Right kidney (tissue), 1 donor: ENCODE measurements around the gene SLC36A1.
"Not testable (repeated sequence)": the region's sequence is repeated elsewhere in the genome, so short reads cannot be mapped to it uniquely, and the experiment has no call there.

Experiments used
- DNase-seq: peaks from one replicate; pipeline ENCODE4 v3.0.0-alpha.2; 2016

Gene SLC36A1

DNA sequence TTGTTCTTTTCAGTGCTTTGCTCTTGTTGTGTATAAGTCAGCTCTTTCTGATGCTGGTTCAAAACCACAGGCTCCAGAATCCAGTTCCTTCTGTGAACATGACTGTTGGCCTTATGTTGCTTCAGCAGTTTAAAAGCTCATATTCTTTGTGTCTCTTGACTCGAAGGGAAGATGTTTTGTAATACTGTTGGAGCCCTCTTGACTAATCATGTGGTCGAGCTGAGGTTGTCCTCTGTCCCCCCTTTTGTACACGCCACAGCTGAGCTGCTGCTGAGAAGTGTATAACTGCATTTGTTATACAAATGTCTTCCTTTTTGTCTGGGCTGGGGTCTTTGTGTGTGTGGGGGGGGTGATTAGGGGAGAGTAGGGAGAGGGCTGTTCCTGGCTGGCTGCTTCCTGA is 35.8 kb downstream of the SLC36A1 start:
- DNase-seq = no peak

DNA sequence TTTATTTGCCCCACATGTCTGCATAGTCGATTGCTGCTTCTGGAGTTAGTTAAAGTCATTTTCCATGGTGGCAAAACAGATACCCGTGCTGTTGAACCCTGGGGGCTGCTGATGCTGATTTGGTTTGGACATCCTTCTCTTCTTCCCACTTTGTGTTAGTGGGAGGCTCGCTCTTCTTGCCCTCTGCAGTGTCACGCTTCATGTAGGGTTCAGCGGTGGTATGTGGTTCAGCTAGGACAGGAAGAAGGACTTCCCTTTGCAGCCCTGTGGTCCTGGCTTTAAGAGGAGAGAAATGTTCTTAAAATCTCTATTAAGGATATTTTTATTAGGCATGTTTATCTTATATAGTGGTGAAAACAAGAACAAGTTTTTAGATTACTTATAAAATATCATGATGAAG is 36.2 kb downstream of the SLC36A1 start:
- DNase-seq = no peak

DNA sequence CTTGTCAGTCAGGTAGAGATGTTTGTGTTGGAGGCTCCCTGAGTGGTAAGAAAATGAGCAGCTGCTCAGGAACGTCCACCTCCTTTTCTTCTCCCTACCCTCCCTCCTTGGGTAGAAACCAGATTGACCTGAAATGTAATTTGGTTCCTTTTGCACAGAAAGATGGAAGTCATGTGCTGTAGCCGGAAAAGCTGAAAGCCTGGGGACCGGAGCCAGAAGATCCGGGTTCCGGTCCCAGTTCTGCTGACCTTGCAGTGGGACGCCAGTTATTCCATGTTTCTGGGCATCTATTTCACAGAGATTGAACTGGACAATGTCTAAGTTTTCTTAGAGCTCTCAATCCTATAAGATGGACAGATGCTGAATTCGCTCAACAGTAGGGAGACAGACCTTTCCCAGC is 40.1 kb downstream of the SLC36A1 start:
- DNase-seq = no peak

DNA sequence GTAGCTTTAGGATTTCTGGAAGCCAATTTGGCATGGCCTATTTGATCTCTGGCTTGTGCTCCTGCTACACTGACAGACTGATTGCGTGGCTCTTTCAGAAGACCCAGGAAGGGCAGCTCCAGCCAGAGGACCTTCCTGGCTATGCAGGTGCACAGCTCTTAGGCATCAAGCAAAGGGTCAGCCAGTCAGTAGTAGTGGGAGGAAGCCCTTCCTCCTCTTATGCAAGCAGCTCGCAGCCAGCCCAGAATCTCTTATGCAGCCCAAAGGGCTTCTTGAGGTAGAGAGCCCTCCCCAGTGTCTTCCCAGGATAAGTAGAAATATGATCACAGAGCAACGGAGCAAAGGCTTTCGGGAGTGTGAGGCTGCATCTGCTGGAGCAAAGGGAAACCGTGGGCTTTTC is 43.2 kb downstream of the SLC36A1 start:
- no peak for DNase-seq

DNA sequence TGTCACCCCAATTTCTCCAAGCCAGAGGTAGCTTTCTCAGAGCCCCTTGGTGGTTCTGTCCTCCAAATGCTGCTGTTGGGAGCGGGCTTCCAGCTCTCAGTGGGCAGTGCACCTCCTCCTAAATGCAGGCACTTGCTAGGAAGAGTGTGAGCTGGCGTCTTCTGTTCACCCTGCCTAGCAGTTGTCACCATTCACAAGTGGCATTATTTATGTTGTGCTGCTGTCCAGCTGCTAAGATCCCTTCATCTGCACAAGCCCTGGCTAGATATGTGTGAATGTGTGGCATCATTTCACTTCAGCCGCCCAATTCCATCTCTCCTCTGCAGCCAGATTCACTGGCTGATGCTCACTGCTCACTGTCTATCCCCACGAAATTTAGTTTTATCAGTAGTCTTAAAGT is 43.7 kb downstream of the SLC36A1 start:
- no peak for DNase-seq

DNA sequence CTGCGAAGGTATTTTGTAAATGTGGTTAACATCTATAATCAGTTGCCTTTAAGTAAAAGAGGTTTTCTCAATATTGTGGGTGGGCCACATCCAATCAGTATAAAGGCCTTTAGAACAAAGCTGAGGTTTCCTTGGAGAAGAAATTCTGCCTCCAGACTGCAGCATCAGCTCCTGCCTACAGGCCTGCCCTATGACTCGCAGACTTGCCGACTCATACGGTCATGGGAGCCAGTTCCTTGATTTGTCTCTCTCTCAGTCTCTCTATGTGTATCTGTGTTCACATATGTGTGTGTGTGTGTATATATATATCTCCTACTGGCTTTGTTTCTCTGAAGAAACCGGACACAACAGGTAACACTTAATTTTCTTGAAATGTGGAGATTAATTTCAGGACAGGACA is 45.3 kb downstream of the SLC36A1 start:
- DNase-seq = no peak

DNA sequence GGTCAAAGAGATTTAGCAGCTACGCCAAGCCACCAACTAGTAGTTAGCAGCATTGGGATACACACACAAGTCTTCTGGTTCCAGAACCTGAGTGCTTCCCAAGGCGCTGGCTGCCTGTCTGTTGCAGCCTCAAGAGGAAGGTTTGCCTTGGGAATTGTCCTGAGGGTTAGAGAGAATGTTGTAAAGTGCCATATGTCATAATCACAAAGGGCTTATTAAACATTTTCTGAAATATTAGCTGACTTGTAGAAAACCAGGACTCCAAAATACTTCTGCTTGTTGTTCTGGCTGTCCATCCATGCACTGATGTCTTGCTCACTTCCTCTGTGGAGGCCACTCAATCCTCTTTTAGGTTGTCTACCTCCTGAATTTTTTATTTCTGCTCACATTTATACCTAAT is 46.3 kb downstream of the SLC36A1 start:
- no peak for DNase-seq

DNA sequence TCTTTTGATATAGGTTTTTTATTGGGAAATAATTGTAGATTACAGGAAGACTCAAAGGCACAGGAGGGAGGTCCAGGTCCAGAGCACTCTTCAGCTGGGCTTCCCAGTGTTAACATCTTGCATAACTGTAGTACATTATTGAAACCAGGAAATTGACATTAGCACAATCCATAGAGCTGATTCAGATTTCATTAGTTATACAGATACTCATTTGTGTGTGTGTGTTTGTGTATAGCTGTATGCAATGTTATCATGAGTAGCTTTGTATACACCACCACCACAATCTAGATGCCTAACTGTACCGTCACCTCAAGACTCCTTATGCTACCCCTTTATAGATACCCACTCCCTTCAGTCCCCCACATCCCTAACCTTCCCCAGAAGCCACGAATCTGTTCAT is 47.9 kb downstream of the SLC36A1 start:
- DNase-seq = no peak

DNA sequence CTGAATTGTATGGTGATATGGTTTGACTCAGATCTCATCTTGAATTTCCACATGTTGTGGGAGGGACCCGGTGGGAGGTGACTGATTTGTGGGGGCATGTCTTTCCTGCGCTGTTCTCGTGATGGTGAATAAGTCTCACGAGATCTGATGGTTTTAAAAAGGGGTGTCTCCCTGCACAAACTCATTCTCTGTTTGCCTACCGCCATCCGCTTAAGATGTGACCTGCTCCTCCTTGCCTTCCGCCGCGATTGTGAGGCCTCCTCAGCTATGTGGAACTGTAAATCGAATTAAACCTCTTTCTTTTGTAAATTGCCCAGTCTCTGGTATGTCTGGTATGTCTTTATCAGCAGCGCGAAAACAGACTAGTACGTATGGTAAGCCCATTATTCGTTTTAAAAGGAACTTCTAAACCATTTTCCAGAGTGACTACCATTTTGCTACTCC is 48.7 kb downstream of the SLC36A1 start:
- no peak for DNase-seq

DNA sequence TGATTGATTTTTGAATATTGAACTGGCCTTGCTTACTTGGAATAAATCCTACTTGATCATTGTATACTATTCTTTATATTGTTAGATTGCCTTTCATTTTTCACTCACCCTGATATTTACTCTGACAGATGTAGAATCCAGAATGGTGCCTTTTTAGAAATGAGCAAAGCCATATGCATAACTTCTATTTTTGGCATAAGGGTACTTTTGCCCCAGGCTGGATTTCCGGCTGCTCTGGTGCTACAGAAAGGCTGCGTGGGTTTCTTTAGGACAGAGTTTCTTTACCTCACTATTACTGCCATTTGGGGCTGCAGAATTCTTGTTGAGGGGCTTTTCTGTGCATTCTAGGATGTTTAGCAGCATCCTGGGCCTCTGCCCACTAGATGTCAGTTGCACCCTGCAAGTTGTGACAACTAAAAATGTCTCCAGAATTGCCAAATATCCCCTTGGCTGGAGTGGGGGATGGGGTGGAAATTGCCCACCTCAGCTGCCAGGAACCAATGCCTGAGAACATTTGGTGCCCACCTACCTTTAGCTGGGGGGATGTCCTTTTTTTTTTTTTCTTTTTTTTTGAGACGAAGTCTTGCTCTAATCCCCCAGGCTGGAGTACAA is 50.1 kb downstream of the SLC36A1 start:
- no peak for DNase-seq

DNA sequence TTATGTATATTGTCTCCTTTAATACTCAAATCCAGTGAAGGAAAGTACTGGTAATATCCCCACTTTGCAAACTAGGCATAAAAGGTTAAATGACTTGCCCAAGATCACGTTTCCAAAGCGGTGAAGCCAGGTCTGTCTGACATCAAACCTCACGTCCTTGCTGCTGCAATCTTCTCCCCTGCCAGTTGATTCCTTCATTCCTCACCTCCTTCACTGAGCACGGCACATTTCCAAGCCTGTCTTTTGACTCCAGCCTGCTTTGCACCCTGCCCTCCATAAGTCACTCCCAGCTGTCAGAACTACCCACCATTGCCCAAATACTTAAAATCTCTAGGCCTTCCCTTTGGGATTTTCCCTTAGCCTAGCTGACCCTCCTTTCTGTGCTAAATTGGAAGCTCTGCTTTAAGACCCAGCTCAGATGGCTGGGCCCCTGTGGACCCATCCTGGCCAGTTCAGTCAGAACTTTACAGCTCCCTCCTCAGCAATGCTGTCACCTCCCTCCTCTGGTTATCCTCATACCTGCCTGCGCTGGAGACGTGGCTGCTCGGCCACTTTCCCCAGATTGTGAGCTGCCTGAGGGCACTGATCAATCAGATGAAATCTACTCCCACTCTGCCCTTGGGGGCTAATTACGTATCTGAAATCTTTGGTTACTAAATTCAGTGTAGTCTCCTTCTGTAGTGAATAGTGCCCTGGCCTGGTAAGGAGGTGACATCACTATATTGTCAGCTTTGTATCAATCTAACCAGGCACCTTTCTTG is 51.2 kb downstream of the SLC36A1 start:
- no peak for DNase-seq

DNA sequence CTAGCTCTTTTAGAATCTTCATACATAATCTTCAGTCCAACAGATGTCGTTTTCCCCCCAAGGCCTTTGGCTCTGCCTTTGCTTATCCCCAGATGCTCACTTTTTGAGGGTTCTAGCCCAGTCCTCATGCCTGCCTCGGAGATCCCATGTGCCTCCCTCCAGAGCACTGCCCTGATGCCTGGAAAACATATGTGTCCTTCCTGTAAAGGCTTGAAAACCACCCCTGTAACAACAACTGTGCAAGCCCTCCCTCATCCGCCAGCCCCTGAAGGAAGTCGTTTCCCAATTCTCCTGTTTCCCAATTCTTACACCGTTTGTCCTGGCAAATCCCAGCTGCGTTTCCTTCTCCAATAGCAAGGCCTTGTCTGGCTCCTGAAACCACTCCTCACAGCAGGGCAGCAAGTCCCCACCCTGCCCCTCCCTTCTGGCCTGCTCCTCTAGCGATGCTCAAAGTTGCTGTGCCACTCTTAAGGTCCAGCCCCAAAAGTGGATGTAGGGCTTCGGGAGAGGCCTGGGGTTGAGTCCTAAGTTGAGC is 52.2 kb downstream of the SLC36A1 start:
- no peak for DNase-seq

DNA sequence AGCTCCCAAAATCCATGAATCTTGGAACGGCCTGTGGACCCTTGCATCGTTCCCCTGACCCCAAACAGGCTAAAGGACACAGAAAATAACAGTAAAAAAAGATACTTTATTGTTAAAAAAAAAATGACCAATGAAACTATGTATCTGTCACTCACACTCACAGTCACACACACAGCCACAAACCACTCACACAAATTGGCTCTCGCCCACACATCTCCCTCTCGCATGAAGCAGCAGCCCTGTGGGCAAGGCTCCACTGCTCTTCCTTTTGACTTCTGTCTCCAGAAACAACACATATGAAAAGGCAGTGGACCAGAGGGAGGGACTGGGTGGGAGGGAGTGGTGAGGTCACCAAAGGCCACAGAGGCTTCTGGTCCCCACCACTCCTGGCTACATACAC is 56.6 kb downstream of the SLC36A1 start:
- DNase-seq = no peak

DNA sequence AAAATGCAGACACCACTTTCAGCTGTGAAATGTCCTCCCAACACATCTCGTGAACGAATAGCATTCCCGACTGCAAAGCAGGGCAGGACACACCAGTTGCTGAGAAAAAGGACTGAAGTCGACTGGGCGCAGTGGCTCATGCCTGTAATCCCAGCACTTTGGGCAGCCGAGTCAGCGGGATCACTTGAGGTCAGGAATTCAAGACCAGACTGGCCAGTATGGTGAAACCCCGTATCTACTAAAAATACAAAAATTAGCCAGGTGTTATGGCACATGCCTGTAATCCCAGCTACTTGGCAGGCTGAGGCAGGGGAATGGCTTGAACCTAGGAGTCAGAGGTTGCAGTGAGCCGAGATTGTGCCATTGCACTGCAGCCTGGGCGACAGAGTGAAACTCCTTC is 60.9 kb downstream of the SLC36A1 start:
- DNase-seq = not testable (repeated sequence)

DNA sequence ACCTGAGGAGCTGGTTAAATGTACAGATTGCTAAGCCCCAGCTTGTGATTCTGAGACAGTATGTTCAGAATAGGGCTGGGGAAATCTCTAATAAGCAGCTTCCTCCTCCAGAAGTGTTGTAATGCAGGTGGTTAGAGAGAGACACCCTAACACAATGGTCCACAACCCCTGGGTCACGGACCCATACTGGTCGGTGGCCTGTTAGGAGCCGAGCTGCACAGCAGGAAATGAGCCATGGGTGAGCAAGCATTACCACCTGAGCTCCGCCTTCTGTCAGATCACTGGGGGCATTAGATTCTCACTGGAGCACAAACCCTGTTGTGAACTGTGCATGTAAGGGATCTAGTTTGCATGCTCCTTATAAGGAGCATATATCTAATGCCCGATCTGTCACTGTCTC is 61.8 kb downstream of the SLC36A1 start:
- no peak for DNase-seq

DNA sequence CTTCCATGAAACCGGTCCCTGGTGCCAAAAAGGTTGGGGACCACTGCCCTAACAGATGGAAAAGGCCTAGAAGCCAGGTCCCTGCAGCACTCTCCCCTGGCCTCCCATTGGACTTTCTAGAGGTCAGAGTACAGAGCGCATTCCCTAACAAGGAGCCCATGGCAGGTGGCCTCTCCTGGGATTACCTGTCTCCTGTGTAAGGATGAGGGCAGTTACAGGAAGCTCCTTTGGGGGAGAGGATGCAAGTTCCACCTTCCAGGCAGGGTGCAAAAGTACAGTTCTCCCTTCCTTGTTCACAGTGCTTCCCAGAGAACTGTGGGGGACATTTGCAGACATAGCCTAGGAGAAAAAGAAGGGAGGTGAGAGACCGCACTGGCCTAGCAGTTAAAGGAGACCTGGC is 62.4 kb downstream of the SLC36A1 start:
- no peak for DNase-seq

DNA sequence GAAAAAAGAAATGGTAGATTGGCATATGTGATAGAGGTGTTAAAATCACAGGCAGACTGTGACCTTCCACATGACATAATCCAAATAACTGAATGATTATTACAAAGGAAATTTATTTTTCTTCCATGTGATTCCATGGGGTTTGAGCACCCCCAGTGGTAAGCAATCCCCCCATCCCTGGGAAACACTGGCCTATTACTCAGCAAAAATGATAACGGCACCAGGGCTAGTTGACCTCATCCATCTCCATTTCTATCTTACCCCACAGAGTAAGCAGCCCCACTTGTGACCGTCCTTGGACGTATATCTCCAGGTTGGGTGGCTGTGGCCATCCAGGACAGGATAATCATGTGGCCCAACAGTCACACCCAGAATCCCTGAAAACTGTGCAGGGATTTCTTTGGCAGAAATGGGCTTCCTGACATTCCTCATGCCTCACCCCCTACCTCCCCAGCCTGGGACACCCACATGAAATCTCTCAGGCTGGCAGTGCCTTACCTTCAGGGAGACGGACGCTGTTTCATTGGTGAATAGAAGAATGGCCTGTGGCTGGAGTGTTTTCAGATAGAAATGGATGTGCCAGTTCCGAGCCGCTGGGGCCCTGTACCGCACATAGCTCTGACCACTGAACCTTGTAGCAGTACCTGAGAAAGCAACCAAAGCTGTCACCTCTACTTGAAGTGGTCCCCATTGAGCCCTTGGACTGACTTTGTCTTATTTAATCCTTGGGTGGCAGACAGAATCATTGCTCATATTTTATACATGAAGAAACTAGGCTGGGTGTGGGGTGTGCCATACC is 69.9 kb downstream of the SLC36A1 start:
- no peak for DNase-seq

DNA sequence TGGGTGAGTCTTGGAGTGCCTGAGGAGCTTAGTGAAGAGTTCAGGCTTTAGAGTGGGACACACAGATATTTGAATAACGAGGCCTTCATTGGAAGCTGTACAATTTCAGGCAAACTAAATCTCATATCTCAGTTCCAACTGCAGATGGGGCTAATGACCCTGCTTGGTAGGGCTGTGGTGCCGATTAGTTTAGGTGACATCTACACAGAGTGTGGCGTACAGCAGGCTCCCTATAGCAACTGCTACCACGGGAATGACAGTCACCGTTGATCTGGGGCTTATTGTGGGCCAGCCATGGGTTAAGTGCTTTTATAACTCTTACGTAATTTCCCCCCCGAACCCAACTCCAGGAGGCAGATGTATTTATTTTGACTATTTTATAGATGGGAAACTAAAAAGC is 72.9 kb downstream of the SLC36A1 start:
- DNase-seq = no peak

DNA sequence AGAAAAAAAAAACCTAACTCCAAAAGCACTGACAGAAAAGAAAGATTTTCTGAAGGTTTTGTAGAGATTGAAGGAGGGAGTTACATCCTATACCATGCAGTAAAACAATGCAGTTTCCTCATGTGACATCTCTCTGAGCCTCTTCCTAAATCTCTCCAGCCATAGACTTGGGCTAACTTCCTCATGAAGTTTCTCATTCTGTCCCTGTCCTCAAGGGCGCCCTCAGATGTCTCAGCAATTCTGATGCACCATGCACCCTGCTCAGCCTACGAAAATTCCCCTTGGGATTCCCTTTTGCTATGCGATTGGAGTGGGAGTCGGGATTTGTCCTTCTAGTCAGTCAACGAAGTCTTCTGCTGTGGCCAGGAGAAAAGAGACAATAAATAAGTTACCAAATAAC is 74.8 kb downstream of the SLC36A1 start:
- DNase-seq = no peak

DNA sequence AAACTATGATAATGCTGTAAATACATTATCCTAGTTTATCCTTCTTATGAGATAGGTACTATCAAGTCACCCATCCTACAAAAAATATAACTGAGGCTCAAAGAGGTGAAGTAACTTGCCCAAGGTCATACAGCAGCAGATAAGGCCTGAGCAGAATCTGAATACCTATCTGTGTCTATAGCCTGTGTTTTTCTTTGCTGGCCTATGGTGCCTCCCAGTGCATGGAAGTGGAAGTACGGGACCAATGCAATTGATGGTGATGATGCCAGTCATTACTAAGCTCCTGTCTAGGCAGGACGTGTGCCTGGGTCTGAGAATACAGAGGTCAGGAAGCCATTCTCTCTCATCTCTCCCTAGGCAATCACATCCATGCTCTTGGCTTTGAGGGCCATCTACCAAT is 75.9 kb downstream of the SLC36A1 start:
- DNase-seq = no peak

DNA sequence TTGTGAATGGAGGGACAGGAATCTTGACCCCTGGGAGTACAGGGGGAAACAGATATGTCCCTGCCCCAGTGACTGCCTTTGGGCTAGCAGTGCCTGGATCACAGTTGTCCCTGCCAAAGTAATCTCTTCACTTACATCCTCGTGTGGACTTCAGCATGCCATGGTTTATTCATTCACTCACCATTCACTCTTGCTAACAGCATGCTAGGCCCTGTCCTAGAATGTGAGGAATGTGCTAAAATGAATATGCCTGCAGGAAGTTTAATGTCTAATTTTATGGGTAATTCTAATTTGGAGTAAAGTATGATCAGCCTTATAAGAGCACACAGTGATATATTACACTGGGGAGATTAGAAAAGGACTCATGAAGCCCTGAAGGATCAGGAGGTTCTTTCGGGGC is 80.8 kb downstream of the SLC36A1 start:
- no peak for DNase-seq

DNA sequence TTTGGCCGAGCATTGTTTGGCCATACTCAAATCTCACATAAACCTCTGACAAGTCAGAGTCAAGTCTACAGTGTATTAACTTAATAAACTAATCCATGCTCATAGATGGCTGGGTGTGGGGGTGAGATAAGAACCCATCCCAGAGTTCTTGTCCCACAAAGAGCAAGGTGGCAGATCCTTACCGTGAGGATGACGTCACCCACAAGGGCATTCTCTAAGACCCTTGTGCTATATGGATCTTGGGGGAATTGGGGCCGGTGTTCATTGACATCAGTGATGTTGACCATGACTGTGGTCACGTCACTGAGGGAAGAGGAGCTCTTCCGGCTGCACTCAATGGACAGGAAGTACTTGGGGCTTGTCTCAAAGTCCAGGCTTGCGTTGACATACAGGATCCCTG is 81.6 kb downstream of the SLC36A1 start:
- no peak for DNase-seq

DNA sequence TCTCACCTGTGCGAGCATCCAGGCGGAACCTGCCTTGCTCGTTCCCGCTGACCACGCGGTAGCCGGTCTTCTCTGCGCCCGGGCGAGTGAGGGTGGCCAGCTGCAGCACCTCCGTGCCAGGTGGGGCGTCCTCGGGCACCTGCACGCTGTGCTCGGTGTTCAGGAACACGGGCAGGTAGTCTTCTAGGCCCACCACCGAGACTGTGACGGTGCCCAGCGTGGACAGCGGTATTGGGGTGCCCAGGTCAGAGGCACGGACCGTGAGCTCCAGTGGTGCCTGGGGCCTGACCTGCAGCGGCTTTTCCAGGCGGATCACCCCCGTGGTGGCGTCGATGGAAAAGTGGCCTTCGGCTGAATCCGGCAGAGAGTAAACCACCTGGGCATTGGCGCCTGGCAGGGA is 84.2 kb downstream of the SLC36A1 start:
- DNase-seq = no peak
